Breast epithelium (tissue), 3 donors: Measurements from ENCODE around the gene RAET1G.

Experiments
- POLR2A ChIP-seq: fragments of 450-650 bp; IDR thresholded peaks from one replicate; pipeline ENCODE4 v1.6.1; 2016; ENCODE audit warnings: antibody characterized with exemption, mild to moderate bottlenecking, moderate library complexity
- POLR2AphosphoS5 ChIP-seq, 3 donors: sonication (generic); formaldehyde crosslinking; IDR thresholded peaks; one replicate each; pipeline ENCODE4 v1.6.1; 2017; ENCODE audit warnings: antibody characterized with exemption in 3 of 3
- TF ChIP-seq, protein P1 (sequence below), 3 donors: fragments of 450-650 bp; IDR thresholded peaks; one replicate each; pipeline ENCODE4 v1.5.1; 2016 to 2017; ENCODE audit warnings: antibody characterized with exemption in 3 of 3, mild to moderate bottlenecking in 3 of 3, moderate library complexity in 3 of 3

DNA sequence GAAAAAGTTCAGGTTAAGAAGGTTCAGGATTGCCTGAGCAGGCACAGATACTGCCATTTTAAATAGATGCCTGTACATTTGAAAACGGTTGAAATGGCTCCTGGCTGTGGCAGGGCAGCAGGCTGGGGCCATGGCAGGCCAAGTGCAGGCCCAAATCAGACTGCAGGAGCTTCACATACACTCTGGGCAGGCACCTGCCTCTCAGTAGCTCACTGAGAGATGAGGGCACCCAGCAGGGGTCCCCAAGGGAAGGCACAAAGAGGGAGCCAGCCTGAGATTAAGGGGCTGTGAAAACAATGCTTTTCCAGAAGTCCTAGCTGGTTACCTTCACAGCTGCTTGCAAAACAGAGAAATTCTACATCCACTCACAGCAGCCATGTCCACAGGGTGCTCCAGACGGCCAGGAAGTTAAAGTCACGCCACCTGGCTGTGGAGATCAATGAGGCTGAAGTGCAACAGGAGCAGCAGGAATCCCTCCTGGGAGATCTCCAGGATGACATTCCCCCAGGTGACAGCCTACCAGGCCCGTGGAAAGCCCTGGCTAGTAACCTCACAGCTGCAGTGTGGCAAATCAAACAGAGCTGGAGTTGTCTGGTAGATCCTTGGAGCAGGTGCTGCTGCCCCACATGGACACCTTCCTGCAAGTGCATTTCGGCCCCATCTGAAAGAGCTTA is 18.8 kb downstream of the RAET1G start:
- TF ChIP-seq POLR2A (no peak), POLR2AphosphoS5 (IDR thresholded peaks at IDR 0.05) (no peak)
- TF ChIP-seq, protein P1, sequence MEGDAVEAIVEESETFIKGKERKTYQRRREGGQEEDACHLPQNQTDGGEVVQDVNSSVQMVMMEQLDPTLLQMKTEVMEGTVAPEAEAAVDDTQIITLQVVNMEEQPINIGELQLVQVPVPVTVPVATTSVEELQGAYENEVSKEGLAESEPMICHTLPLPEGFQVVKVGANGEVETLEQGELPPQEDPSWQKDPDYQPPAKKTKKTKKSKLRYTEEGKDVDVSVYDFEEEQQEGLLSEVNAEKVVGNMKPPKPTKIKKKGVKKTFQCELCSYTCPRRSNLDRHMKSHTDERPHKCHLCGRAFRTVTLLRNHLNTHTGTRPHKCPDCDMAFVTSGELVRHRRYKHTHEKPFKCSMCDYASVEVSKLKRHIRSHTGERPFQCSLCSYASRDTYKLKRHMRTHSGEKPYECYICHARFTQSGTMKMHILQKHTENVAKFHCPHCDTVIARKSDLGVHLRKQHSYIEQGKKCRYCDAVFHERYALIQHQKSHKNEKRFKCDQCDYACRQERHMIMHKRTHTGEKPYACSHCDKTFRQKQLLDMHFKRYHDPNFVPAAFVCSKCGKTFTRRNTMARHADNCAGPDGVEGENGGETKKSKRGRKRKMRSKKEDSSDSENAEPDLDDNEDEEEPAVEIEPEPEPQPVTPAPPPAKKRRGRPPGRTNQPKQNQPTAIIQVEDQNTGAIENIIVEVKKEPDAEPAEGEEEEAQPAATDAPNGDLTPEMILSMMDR (IDR thresholded peaks at IDR 0.05): no peak
